Effector CD4-positive, alpha-beta T cell (primary cell): ENCODE data around the gene CDHR2.
"Not testable (repeated sequence)": the region's sequence is repeated elsewhere in the genome, so short reads cannot be mapped to it uniquely, and the experiment has no call there.

ENCODE experiments used
- DNase-seq: peaks from one replicate; pipeline ENCODE4 v3.0.0-alpha.2; 2020

The CDHR2 gene

DNA sequence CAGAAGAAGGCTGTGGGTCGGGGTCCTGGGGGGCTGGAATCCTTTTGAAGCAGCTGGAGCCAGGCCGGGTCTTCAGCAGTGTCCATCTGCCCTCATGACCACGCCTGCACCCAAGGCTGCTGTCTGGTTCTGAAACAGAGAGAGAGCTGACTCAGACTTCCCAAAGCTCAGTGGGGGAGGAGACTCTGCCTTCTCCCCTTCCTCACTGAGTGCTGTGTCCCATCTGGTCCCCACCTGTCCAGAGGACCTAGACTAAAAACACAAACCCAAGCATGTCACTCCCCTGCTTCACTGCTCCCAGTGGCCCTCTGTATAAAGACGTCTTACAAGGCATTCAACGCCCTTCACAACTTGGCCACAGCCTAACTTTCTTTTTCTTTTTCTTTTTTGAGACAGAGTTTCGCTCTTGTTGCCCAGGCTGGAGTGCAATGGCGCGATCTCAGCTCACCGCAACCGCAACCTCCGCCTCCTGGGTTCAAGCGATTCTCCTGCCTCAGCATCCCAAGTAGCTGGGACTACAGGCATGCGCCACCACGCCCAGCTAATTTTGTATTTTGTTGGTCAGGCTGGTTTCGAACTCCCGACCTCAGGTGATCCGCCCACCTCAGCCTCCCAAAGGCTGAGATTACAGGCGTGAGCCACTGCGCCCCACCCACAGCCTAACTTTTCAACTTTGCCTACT, 50.7 kb downstream of the CDHR2 start:
- not testable (repeated sequence) for DNase-seq

DNA sequence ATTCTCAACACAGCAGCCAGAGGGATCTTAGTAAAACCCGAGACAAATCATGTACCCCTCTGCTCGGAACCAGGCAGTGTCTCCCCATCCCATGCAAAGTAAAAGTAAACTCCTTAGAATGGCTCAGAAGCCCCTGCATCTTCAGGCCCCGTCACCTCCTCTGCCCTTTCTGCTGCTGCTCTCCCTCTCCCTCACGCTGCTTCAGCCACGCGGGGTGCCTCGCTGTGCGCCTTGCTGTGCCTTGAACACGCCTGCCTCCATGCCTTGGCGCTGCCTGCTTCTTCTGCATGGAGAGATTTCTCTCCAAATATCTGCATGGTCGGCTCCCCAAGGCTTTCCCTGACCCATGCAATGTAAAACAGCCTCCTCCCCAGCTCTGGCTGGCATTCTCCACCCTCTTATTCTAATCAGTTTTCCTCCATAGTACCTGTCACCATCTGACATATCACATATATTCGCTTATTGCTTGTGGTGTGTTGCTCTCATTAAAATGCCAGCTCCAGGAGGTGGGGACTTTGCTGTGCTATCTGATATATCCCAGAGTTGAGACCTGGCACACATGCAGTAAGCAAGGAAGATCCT, 52.9 kb downstream of the CDHR2 start:
- DNase-seq = no peak

DNA sequence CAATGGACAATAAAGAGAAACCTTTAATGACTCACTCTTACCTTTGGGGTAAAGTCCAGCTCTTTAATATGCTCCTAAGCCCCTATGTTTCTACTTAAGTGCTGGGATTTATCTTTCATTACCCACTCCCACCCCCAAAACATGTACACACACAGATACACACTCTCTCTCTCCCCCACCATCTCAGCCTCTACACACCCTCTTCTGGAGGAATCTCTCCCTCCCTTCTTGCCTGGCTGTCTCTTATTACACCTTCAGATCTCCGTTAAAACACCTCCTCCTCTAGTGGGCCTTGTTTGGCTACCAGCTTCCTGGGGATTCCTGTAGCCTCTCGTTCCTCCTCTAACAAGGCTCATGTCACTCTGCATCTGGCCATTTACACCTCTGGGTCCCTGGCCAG, 53.9 kb downstream of the CDHR2 start:
- no peak for DNase-seq

DNA sequence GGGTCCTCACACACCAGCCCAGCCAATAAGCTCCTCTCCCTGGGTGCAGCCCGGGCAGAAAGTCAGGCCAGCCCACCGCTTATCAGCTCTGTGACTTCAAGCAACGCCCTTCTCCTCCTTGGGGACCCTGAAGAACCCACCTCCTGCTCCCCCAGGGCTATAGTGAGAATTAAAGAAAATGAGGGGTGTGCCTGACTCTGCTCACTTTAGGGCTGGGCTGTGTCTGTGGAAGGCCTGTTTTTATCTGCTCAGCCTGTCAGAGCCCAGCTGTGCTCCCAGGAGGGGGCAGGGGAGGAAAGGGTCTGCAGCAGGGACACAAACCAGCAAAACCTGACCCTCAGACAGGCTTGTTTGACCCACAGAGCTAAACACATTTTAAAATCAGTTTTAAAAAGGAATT, 56.9 kb downstream of the CDHR2 start:
- DNase-seq = no peak

GRCh38 chr5:176606875-176607274, 57.7 kb downstream of the CDHR2 start:
- no peak for DNase-seq

- no peak for DNase-seq
These were observed 59.1 kb downstream of the CDHR2 start for GRCh38 chr5:176608142-176608705.

DNA sequence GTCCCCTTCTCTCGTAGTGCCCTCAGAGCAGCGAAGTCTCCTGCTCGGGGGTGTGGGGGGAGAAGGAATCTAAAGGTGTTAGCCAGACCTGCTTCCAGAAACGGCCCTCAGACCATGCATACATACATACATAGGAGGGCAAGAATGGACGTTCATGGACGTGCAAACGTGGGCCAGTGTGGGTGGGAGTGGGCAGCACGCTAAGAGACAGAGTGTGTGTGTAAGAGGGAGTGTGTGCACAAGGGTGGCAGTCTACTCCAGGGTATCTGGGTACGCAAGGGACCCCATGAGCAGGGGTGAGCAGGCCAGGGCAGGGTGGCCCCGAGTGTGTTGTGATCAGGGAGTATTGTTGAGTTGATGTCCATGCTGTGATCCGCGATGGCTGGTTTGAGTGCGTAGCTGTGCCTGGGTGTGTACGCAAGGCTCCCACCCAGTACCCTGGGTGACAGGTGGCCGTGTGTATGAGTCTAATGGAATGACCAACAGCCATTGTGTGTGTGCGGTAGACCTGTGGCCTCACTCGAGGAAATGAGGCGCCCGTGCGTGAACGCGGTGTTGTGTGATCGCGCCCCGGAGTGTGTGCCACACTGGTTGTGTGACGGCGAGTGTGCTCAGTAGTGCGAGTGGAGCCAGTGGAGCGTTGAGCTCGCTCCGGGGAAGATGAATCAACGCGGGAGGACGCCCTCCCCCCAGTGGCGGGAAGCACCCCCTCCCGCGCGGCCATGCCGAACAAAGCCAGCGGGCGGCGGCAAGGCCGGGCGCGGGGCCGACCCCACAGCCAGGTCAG, 60.0 kb downstream of the CDHR2 start:
- DNase-seq = no peak

- DNase-seq = peak; percentile 27
These were observed 60.7 kb downstream of the CDHR2 start, which contains the start of gene GPRIN1 for GRCh38 chr5:176609724-176610434. GPRIN1 (minus strand) TSS chr5:176610156; CDS start chr5:176599834, 10,322 bp downstream.

GRCh38 chr5:176610435-176610773, 61.3 kb downstream of the CDHR2 start:
- no peak for DNase-seq

DNA sequence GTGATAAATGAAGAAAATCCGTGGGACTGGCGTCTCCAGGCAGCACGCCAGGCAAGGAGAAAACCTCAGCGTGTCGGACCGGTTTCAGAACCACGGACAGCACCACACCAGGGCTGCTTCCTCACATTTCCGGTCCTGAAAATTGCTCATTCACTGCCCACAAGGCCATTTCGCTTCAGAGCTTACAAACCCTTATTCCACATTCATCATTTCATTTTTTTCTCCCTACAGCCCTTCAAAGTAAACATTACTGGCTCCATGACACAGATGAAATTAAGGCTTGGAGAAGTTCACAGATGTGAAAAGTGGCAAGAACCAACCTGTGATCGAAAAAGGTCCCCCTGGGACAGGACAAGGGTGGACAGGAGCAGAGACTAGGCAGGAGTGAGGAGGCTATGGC, 62.3 kb downstream of the CDHR2 start:
- peak; percentile 39 for DNase-seq

DNA sequence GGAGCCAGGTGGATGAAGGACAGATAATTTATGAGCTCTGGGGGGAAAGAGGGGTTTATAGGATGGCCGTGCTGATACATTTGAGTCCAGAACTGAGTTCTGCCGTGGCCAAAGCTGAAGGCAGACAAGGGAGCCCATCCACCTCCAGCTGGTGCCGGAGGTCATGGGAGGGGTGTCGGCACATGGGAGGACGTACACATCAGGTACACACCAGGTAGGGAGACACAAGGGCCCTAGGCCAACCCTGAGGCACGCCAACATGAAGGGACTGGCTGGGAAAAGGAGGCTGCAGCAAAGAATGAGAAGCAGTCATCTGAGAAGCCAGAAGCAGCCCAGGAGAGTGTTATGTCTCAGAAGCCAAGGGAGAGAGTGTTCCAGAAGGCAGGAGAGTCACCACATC, 62.9 kb downstream of the CDHR2 start:
- DNase-seq = no peak

GRCh38 chr5:176612855-176613254, 63.7 kb downstream of the CDHR2 start:
- DNase-seq = no peak

GRCh38 chr5:176614805-176615478, 65.8 kb downstream of the CDHR2 start:
- no peak for DNase-seq

DNA sequence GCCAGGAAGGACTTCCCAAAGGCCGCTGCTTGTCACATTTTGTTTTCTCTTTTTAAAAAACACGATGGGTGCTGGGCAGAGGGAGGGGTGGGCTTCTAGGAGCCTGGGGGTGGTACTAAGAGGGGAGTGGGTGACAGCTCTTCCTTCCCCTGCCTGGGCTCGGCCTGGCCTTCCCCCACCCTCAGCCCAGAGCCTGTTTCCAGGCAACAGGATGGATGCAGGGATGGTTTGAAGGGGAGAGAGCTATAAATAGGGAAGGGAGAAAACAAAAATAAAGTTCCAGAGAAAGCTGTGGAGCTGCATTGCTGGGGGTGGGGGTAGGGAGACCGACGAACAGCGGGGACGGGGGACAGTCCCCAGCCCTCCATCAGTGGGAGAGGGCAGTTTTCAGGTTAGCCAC, 67.4 kb downstream of the CDHR2 start:
- DNase-seq = no peak

GRCh38 chr5:176618783-176619182, 69.6 kb downstream of the CDHR2 start:
- DNase-seq = no peak

DNA sequence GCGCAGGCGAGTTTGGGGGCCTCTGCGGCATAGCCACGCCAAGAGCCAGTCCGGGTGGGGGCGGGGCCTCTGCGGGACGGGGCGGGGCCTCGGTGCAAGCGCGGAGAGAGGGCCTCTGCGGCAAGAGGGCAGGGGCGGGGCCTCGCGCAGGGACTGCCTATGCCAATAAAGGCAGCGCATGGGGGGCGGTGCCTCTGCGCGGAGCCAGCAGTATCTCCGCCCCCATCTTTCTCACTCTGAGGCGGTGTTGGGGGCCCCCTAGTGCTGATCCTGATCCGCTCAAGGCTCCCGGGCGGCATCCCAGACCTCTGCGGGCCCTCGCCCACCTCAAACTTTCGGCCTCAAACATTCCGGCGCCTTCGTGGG, 70.0 kb downstream of the CDHR2 start:
- DNase-seq = peak; percentile 55

DNA sequence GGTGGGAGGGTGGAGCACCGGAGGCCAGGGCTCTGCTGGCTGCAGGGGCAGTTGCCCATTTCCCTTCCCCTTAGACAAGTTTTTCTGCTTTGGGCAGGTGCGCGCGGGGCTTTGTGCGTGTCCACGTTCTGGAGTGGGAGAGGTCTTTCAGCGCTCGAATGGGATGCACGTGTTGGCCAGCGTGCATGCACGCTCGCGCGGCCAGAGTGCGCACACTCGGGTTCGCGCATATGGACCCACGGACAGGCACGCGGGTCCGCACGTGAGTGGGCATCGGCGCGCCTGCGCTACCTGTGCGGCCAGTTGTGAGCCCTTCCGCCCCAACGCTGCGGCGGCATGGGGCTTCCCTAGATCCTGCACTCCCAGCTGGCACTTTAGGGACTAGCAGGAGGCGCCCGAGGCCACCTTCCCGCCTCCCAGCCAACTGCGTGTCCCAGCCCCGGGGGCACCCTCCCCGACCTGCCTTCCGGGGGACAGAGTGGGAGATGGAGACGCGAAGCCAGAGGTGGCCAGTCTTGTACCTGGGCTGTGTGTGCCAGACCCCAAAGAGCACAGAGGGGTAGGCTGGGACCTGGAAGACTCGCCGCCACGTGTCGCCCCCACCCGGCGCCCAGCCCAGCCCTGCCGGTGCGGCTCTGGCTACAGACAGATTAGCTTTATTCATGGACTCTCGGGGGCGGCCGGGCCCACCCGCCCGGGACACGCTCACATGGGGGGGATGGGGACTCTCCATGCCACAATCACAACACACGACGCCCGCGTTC, 70.6 kb downstream of the CDHR2 start:
- DNase-seq = no peak

DNA sequence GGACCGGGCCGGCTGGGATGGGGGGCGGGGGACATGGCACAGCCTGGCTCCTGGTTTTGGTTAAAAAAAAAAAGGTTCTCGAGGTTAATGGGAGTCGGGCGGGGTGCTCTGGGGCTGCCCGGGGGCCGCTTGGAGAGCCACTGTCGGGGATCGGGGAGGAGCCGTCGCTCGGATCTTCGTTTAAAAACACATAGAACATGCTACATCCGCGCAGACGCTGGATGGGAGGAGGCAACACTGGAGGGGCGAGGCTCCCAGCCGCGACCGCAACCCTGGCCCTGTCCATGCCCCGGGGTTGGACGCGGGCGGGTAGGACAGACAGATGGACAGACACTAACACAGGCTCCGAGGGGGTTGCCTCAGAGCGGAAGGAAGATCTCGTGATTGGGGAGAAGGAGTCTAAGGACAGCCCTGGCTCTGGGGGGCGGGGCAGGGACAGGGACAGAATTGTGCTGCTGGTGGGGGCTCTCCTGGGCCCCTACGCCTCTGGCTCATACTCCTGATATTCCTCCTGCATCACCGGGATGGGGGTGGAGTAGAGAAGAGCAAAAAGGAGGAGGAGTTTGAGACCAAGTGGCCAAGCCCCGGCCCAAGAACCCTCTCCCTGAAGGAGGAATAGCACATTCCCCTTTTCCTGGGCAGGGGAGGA, 71.3 kb downstream of the CDHR2 start:
- DNase-seq = no peak

DNA sequence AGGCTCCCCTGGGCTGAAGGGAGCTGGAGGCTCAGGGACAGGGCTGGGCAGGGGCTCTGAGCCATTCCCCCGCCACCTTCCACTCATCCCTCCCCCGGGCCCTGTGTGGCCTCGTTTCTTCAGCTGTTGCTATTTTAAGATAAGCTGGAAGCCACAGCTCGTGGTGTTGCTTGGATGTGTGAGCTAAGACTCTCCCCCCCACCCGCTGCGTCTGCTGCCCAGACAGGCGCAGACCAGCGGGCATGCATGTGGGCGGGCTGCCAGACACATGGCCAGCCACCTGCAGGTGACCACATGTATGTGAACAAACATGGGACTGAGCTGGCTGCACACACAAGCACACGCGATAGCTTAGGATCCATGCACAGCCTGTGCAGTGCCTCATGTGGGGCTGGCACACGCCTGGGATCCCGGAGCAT, 72.5 kb downstream of the CDHR2 start:
- no peak for DNase-seq

GRCh38 chr5:176624142-176624541, 75.0 kb downstream of the CDHR2 start:
- no peak for DNase-seq

DNA sequence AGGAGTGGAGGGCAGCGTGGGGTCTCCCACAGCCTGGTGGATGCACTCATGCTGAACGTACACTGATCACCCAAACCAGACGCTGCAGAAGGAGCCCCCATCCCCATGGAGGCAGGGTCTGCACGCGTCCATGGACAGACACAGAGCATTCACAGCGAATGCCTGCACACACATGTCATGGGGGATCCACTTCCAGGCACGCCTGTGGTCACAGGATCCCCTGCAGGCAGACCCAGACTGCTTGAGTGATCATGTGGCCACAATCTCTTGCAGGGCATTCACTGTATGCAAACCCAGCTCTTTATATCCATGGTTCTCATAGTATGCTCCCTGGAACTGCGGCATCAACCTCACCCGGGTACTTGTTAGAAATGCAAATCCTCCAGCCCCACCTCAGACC, 75.8 kb downstream of the CDHR2 start:
- DNase-seq = no peak
